Measurements from ENCODE around the gene BAIAP2.
A peak's percentile ranks its signal among the peaks of the same experiment; 100 is the strongest.
"Not testable (repeated sequence)": the region's sequence is repeated elsewhere in the genome, so short reads cannot be mapped to it uniquely, and the experiment has no call there.

Gene BAIAP2

DNA sequence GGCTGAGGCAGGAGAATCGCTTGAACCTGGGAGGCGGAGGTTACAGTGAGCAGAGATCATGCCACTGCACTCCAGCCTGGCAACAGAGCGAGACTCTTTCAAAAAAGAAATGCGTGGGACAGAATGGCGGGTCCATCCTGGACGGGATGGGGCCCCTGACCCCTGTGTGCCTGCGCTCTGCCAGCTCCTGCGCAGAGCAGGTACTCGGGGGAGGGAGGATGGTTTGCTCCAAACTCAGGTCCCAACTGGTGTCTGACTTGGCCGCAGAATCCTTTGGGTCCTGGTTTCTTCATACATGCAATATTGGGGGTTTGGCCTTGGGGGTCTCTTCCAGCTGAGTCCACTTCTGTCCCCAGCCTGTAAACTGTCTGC, 33.0 kb upstream of the BAIAP2 start:
- no peak for DNase-seq

DNA sequence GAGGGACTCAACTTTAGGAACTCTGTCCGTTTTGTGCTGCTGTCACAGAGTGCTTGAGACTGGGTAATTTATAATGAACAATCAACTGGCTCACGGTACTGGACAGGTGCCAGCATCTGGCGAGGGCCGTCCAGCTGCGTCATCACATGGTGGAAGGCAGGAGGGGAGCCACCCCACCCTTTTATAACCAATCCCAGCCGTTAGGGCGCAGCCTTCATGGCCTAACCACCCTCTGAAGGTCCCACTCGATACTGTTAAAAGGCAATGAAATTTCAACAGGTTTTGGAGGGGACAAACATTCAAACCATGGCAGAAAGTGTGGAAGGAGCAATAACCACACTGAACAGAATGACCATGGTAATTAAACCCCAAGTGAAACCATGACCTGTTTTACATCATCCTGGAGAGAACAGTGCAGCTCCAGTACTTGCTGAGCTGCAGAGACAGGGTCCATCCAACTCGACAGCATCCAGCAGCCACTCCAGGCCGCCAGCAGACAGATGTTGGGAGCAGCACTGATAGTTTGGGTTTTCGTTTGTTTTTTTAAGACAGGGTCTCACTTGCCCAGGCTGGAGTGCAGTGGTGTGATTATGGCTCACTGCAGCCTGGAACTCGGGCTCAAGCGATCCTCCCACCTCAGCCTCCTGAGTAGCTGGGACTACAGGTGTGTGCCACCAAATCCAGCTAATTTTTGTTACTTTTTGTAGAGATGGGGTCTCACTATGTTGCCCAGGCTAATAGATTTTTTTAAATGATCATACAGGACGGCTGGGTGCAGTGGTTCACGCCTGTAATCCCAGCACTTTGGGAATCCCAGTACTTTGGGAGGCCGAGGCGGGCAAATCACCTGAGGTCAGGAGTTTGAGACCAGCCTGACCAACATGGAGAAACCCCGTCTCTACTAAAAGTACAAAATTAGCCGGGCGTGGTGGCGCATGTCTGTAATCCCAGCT, 32.3 kb upstream of the BAIAP2 start:
- DNase-seq, result peak; percentile 68 to 90 (median 79)

DNA sequence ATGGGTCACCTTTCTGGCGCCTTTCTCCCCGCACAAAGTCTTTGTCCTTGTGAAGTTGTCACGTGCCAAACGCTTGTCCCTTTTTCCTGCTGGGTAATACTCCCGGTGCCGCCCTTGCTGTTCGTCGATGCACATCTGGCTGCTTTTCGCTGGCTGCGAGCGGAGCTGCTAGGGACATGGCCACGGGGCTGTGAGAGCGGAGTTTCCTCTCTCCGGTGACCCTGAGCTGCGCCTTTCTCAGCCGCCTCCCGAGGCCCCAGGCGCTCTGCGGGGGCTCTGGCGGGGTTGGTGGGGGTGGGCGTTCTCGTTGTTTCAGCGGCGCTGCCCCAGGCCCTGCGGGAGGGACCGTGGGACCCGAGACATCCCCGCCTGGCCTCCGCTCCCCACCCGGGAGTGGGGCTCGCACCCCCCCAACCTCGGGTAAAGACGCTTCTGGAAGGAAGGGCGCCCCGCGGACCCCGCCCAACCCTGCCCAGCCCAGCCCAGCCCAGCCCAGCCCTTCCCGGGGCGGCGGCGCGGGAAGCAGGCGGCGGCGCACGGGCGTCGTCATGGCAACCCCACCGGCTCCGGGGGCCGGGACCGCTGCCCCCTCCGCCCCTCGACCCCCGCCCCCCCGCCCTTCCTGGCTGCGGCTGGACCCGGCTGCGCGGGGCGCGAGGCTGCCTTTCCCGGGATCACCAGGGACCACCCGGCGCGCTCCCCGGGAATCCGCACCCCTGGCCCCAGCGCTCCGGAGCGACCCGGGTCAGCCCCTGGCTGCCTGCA, 31.1 kb upstream of the BAIAP2 start:
- peak in 2 of 3 experiments; percentile 43 to 66 for DNase-seq

DNA sequence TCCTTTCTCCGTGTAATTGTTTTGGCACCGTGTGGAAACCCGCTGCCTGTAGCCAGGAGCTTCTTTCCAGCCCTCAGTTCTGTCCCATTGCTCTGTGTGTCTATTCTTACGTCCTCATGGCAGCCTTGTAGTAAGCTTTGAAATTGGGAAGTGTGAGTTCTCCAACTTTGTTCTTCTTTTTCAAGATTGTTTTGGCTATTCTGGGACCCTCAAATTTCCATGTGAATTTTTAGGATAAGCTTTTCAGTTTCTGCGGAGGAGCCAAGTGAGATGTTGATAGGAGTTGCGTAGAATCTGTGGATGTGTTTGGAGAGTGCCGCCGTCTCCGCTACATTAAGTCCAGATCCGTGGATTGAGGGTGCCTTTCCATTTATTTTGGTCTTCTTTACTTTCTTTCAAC, 28.1 kb upstream of the BAIAP2 start:
- DNase-seq, result no peak

DNA sequence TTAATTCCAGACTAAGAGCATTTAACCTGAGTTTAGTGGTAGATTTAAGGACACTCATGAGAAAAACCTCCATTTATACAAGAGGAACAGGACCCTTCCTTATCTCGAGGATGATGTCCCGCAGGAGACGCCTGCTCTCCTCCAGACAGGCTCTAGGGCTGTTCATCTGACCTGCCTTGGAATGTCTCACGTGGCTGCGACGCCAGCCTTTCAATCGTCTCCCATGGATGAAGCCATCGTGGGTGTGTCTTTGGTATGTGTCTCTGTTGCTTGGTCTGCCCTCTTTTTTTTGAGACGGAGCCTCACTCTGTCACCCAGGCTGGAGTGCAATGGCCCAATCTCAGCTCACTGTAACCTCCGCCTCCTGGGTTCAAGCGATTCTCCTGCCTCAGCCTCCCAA, 26.8 kb upstream of the BAIAP2 start:
- DNase-seq, result no peak

DNA sequence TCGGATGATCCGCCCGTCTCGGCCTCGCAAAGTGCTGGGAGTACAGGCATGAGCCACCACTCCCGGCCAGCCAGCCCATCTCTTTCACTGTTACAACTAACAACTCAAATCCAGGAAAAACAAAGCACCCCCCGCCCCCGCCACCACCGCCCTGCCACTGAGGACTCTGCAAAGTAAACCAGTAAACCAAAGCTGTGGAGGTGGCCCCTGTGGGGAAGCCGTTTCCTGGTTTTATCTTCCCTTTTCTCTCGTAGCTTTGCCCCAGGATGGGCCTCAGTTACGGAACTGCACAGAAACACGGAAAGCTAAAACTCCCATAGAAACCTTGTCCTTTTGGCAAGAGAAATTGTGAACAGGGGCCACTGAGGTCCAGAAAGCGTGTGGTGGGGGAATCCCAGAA, 25.8 kb upstream of the BAIAP2 start:
- no peak for DNase-seq

DNA sequence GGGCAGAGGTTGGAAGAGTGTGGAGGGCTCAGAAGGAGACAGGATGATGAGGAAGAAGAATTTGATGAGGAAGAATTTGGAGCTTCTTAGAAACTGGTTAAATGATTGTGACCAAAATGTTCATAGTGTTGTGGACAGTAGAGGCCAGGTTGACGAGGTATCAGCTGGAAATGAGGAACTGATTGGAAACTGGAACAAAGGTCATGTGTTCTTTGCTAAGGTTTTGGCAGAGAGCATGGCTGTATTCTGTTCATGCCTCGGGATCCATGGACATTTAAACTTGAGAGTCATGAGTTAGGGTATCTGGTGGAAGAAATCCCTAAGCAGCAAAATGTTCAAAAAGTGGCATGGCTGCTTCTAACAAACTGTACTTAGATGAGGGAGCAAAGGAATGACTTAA, 24.0 kb upstream of the BAIAP2 start:
- DNase-seq, result no peak

DNA sequence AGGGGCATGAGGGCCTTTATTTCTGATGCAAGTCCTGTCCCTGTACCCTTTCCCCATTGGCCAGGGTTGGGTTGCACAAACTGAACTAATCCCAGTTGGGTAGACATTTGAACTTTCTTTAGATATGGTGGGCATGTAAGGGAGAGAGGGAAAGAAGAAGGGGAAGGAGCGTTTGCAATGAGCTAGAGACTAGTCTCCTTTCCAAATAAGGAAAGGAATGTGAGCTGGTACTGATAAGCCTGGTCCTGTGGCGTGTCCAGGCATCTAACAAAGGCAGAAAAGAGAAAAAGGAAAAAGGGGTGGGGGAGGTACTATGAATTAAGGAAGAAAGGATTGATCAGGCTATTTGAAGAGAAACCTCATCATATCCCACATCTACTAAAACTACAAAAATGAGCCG, 23.0 kb upstream of the BAIAP2 start:
- no peak for DNase-seq

DNA sequence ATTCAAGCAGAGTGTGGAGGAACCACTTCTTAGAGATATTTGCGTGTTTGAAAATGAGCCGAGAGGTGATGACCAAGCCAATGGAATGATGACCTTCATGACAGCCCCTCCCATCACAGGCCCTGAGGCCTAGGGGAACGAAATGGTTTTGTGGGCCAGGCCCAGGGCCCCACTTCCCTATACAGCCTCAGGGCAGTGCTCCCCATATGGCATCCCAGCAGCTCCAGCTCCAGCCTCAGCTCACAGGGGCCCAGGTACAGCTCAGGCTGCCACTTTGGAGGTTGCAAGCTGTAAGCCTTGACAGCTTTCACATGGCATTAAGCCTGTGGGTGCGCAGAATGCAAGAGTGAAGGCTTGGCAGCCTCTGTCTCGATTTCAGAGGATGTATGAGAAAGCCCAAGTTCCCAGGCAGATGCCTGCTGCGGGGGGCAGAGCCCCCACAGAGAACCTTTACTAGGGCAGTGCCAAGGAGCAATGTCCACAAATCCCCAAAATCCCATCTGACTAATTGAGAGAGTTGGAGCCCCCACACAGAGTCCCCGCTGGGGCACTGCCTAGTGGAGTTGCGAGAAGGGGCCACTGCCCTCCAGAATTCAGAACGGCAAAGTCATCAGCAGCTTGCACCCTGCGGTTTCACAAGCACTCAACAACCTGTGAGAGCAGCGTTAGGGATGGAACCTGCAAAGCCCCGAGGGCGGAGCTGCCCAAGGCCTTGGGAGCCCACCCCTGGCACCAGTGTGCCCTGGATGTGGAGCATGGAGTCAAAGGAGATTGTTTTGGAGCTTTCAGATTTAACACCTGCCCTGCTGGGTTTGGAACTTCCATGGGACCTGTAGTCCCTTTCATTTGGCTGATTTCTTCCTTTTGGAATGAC, 22.1 kb upstream of the BAIAP2 start:
- DNase-seq, result no peak

DNA sequence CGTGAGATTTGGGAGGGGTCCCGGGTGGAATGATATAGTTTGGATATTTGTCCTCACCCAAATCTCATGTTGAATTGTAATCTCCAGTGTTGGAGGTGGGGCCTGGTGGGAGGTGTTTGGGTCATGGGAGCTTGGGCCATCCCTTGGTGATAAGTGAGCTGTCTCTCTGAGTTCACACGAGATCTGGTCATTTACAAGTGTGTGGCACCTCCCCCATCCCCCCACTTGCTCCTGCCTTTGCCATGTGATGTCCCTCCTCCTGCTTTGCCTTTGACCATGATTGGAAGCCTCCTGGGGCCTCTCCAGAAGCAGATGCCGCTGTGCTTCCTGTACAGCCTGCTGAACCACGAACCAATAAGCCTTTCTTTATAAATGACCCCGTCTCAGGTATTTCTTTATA, 21.3 kb upstream of the BAIAP2 start:
- DNase-seq, result no peak

DNA sequence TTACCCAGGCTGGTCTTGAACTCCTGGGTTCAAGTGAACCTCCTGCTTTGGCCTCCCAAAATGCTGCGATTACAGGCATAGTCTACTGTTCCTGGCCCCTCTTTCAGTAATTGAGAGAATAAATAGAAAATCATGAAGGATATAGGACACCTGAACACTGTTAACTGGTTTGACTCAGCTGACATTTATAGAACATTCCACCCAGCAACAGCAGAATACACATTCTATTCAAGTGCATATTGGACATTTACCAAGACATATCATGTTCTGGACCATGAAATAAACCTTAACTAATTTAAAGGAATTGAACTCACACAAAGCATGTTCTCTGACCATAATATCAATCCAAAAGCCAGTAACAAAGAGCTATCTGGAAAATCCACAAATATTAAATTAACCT, 19.8 kb upstream of the BAIAP2 start:
- DNase-seq, result no peak

DNA sequence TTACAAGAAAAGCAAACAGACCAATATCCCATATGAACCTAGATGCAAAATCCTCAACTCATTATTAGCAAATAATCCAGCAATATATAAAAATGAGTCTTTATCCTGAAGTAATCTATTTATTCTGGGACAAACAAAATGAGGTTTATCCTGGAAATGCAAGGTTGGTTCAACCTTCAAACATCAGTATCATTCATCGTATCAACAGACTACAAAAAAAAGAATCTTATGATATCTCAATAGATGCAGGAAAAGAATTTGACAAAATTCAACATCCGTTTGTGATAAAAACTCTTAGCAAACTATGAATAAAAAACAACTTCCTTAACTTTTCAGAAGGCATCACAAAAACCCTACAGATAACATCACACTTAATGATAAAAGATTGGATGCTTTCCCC, 18.4 kb upstream of the BAIAP2 start:
- no peak for DNase-seq

DNA sequence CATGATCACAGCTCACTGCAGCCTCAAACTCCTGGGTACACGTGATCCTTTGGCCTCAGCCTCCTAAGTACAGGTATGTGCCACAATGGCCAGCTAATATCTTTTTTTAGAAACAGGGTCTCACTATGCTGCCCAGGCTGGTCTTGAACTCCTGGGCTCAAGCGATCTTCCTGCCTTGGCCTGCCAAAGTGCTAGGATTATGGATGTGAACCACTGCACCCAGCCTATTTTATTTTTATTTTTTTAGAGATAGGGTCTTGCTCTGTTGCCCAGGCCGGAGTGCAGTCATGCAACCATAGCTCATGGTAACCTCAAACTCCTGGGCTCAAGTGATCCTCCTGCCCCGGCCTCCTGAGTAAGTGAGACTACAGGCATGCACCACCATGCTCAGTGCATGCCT, 17.6 kb upstream of the BAIAP2 start:
- DNase-seq, result not testable (repeated sequence)

DNA sequence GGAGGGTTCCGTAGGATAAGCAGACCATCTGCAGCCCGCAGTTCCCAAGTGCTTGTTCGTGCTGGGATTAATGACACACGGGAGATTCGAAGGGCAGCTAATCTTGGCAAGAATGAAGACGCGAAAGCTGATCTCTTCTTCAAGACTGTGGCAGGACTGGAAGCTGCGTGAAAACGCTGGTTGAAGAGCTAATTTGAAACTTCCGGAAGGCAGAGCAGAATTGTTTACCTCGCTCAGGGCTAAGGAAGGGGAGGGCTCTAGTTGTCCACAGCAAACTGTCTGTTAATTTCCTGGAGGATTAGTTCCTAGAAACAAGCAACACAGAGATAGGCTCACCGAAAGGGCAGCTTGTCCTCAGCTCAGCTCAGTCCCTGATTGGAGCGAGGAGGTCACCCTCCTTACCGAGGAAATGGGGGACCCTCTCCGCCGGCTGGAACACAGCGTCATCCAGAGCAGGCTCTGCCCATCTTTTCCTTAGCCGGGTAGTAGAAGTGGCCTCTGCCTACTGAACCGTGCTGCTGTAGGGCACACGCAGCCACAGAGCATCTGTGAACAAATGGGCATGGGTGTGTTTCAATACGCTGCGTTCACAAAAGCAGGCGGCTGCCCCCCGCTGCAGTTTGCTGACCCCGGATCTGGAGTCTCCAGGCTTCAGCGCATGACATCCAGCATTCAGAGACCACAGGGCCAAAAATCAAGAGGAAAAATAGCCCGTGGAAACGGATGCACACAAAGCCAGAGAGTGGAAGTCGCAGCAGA, 16.7 kb upstream of the BAIAP2 start:
- DNase-seq, result peak; percentile 35 to 81 (median 71)

DNA sequence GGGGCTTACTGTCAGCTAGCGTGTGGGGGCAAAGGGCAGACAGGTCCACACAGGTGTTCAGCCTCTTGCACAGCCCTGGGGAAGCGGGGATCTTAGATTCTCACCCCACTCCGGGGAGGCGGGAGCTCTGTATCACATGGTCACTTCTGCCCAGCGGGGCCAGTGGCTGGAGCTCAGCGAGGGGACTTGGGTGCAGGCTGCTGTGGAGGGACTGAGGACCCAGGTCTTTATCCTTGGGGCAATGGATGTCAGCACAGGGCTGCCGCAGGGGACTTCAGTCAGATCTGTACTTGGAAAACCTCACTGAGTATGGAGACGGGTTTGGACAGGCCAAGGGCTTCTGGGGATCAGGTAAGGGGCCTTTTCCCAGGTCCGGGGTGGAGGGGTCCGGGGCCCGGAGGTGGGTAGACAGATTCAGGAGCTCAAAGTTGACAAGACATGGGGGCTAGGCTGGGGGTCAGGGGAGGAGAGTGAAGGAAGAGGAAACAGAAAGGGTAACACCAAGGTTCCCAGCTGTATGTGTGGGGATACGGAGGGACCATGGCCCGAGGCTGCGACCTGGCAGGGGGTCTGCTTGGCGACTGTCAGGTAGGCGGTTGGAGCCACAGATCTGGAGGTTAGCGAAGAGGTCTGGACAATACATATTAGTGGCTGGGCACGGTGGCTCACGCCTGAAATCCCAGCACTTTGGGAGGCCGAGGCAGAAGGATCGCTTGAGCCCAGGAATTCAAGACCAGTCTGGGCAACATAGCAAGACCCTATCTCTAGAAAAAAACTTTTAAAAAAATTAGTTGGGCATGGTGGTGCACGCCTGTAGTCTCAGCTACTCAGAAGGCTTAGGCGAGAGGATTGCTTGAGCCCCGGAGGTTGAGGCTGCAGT, 15.1 kb upstream of the BAIAP2 start:
- DNase-seq, result no peak

DNA sequence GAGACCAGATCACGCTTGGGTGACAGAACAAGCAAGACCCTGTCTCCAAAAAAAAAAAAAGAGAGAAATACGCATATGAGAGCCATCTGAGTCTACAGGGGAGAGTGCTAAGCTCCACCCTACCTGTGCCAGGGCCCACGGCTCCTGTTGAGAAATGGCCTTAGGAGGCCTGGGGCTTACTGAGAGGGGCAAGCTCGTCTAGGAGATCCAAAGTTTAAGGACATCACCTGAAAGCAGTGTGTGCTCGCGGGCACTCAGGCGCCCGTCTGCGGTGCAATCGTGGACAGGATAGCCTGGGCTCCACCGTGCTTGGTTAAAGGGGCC, 14.5 kb upstream of the BAIAP2 start:
- no peak for DNase-seq

DNA sequence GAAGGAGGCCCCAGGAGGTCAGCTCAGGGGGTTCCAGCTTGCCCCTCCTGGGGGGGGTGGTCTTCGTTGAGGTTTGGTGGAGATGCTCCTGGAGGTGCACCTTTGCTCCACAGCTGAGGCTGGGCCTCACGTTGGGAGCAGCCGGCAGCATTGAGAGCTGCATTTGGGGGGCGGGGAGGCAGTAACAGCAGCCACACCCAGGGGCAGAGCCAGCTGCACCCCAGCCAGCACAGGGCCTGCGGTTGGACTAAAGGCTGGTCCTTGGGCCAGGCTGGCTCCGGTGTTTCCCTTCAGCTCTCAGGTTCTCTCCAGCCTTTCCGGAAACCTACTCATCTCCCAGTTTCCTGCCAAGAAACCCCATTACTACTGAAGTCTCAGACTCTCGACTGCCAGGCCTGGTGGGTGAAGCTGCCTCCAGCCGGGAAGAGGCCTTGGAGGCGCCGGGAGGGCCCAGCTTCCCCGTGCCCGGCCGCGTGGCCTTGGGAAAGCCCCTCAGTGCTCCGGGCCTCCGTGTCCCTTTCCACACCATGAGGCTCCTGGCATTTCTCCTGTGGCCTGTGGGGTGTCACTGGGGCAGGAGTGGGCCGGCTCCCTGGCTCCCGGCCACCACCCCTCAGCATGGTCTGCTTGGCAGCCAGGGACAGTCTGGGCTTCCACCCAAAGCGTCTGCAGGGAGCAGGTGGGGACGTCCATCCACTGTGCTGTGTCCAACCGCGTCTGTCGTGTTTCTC, 14.0 kb upstream of the BAIAP2 start:
- DNase-seq, result no peak

DNA sequence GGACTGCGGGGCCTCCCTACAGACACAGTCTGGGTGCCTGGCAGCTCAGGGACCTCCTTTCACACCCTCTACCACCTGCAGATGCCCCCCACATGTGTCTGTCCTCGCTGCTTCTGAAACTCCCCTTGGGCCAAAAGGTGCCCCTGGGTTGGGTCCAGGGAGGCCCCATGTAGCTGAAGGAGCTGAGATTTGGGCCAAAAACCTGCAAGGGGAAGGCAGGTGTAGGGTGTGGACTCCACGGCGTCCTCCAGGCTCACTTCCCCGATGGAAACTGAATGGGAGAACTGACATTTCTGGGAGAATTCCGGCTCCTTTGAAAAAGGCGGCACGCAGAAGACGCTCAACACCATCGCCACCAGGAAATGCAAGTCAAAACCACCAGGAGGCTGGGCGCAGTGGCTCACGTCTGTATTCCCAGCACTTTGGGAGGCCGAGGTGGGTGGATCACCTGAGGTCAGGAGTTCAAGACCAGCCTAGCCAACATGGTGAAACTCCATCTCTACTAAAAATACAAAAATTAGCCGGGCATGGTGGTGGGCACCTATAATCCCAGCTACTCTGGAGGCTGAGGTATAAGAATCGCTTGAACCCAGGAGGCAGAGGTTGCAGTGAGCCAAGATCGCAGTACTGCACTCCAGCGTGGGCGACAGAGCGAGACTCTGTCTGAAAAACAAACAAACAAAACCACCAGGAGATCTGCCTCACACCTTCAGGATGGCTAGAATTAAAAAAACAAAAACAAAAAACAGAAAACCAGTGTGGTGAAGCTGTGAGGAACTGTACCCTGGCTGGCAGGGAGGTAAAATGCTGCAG, 13.2 kb upstream of the BAIAP2 start:
- DNase-seq, result no peak

DNA sequence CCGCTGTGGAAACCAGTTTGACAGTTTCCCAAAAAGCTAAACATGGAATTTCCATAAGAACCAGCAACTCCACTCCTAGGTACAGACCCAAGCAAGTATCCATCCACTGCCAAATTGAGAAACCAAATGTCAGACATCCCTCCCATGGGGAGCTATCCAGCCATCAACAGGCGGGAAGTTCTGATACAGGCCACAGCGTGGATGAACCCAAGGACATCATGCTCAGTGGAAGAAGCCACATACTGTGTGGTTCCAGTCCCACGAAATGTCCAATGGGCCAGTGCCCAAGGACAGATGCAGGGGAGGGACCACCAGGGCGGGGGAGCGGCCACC, 12.6 kb upstream of the BAIAP2 start:
- no peak for DNase-seq

Measured in NCI-H1417 (cell line).